GM23338 (cell line): ENCODE results near the gene PRPH. TPM values are rescaled to one million over a fixed set of nuclear protein-coding genes. Genes with fewer than 3 reads are reported as not detected.
"Not testable (repeated sequence)": the region's sequence is repeated elsewhere in the genome, so short reads cannot be mapped to it uniquely, and the experiment has no call there.

ENCODE experiments used
- ATAC-seq: fragments of 200-7000 bp; cut with Tn5 transposase; 3 replicates; pipeline ENCODE4 v1.9.1; 2020
- DNase-seq: peaks from one replicate; pipeline ENCODE4 v3.0.0-alpha.2; 2015; ENCODE audit warnings: low spot score
- H2AFZ ChIP-seq: fragments of 200-600 bp; sonication (generic); 2 replicates; pipeline ENCODE4 v1.8.0; 2016; ENCODE audit warnings: antibody characterized with exemption, mild to moderate bottlenecking, moderate library complexity
- H3F3A ChIP-seq: fragments of 200-600 bp; sonication (generic); replicated peaks from 2 replicates; pipeline ENCODE4 v1.8.0; 2017; ENCODE audit warnings: antibody characterized with exemption, mixed run types, low read depth
- H3K27ac ChIP-seq: fragments of 200-600 bp; sonication (generic); 2 replicates; pipeline ENCODE4 v1.6.1; 2016; ENCODE audit warnings: low read depth
- H3K27me3 ChIP-seq: fragments of 200-600 bp; sonication (generic); 2 replicates; pipeline ENCODE4 v1.8.0; 2016; ENCODE audit warnings: mild to moderate bottlenecking, mixed run types, moderate library complexity; ENCODE audit not compliant: insufficient read depth
- H3K36me3 ChIP-seq: fragments of 200-600 bp; sonication (generic); 2 replicates; pipeline ENCODE4 v1.8.0; 2016; ENCODE audit warnings: mild to moderate bottlenecking; ENCODE audit not compliant: insufficient read depth
- H3K4me1 ChIP-seq: fragments of 200-600 bp; sonication (generic); 2 replicates; pipeline ENCODE4 v1.8.0; 2016; ENCODE audit warnings: mild to moderate bottlenecking, moderate library complexity; ENCODE audit not compliant: insufficient read depth
- H3K4me2 ChIP-seq: fragments of 200-600 bp; sonication (generic); 2 replicates; pipeline ENCODE4 v1.7.1; 2017; ENCODE audit warnings: mixed run types
- H3K4me3 ChIP-seq: fragments of 200-600 bp; sonication (generic); 2 replicates; pipeline ENCODE4 v1.6.1; 2016; ENCODE audit warnings: mixed run types
- H3K79me2 ChIP-seq: fragments of 200-600 bp; sonication (generic); replicated peaks from 2 replicates; pipeline ENCODE4 v1.8.0; 2017; ENCODE audit warnings: mild to moderate bottlenecking; ENCODE audit not compliant: insufficient read depth
- H3K9me2 ChIP-seq: fragments of 200-600 bp; sonication (generic); 2 replicates; pipeline ENCODE4 v1.8.0; 2017; ENCODE audit not compliant: insufficient read depth
- H4K20me1 ChIP-seq: fragments of 200-600 bp; sonication (generic); replicated peaks from 2 replicates; pipeline ENCODE4 v1.8.0; 2017; ENCODE audit warnings: mild to moderate bottlenecking; ENCODE audit not compliant: insufficient read depth
- H3K27ac Mint-ChIP-seq: 2 replicates; pipeline ENCODE4 v1.8.0; 2020; ENCODE audit warnings: inconsistent platforms, mild to moderate bottlenecking, moderate library complexity, mixed read lengths
- H3K27me3 Mint-ChIP-seq: 3 replicates; pipeline ENCODE4 v1.8.0; 2022; ENCODE audit warnings: low read depth, mild to moderate bottlenecking, moderate library complexity, mixed read lengths, inconsistent platforms; ENCODE audit not compliant: insufficient read depth, poor library complexity
- H3K36me3 Mint-ChIP-seq: 3 replicates; pipeline ENCODE4 v1.8.0; 2021; ENCODE audit warnings: low read depth, mild to moderate bottlenecking, inconsistent platforms, moderate library complexity, mixed read lengths
- H3K4me1 Mint-ChIP-seq: 3 replicates; pipeline ENCODE4 v1.8.0; 2020; ENCODE audit warnings: mild to moderate bottlenecking, inconsistent platforms, mixed read lengths
- H3K4me3 Mint-ChIP-seq: 3 replicates; pipeline ENCODE4 v1.8.0; 2021; ENCODE audit warnings: moderate library complexity, mild to moderate bottlenecking, inconsistent platforms, mixed read lengths
- H3K9me3 Mint-ChIP-seq: 3 replicates; pipeline ENCODE4 v1.8.0; 2020; ENCODE audit warnings: moderate library complexity, mild to moderate bottlenecking, inconsistent platforms, mixed read lengths
- CREB1 ChIP-seq: fragments of 250-450 bp; sonication (Bioruptor Pico); IDR thresholded peaks from 2 replicates; pipeline ENCODE4 v1.5.0; 2020; ENCODE audit warnings: low read depth, mild to moderate bottlenecking, moderate library complexity
- EZH2 ChIP-seq: fragments of 200-600 bp; sonication (generic); IDR thresholded peaks from one replicate; pipeline ENCODE4 v1.8.0; 2017; ENCODE audit warnings: antibody characterized with exemption, mild to moderate bottlenecking, low read depth; ENCODE audit not compliant: unreplicated experiment
- JUNB ChIP-seq: IDR thresholded peaks from one replicate; pipeline ENCODE4 v1.6.1; 2016; ENCODE audit warnings: antibody characterized with exemption; ENCODE audit not compliant: unreplicated experiment
- ZNF114 ChIP-seq: fragments of 250-450 bp; sonication (Bioruptor Pico); IDR thresholded peaks from 2 replicates; pipeline ENCODE4 v1.5.0; 2020; ENCODE audit warnings: mild to moderate bottlenecking, moderate library complexity
- ZNF462 ChIP-seq: fragments of 250-450 bp; sonication (Bioruptor Pico); IDR thresholded peaks from 2 replicates; pipeline ENCODE4 v1.5.0; 2020; ENCODE audit warnings: mild to moderate bottlenecking, moderate library complexity
- polyA plus RNA-seq: library from polyadenylated mRNA; unstranded; fragments of >200 nt; fragmentation: Nextera tagmentation; extraction: Ambion mirVana; gene quantifications from 2 replicates; pipeline ENCODE4 v1.2.1, GENCODE V29; 2016
- total RNA-seq: library from RNA; depleted of rRNA; stranded (reverse); fragments of >200 nt; shearing (Covaris generic); gene quantifications from 2 replicates; pipeline ENCODE4 v1.2.3, GENCODE V29; 2014

The PRPH gene
- total and polyA plus RNA-seq, 2 experiments from 2014 or later: 0.24 to 0.36 TPM

GRCh38 chr12:49309386-49309785, 14.4 kb downstream of the PRPH start:
- H3K9me3 Mint-ChIP-seq: no peaks in the 10 kb centered on the region
- no peaks in the 10 kb centered on the region for H3K36me3 ChIP-seq
- no peaks in the 10 kb centered on the region for H3K9me2 ChIP-seq
- H3F3A ChIP-seq: no peaks in the 10 kb centered on the region
- ATAC-seq (no peak), DNase-seq (no peak)
- no peaks in the 10 kb centered on the region for H3K79me2 ChIP-seq
- H4K20me1 ChIP-seq: no peaks in the 10 kb centered on the region
- H3K4me2 ChIP-seq: no peak overlapping the region
- H3K27me3 ChIP-seq: peaks cover 12% of the 10 kb centered on the region; the same call in 1 of the 2 replicates
- H3K4me3 Mint-ChIP-seq: no peak overlapping the region
- H3K4me1 Mint-ChIP-seq: no peaks in the 10 kb centered on the region
- H3K27ac Mint-ChIP-seq: no peak overlapping the region
- no peak for TF ChIP-seq EZH2
- TF ChIP-seq ZNF114: no peak
- no peak for TF ChIP-seq JUNB
- no peak for TF ChIP-seq CREB1 (CRISPR knock-in tag)
- TF ChIP-seq ZNF462: no peak
- H2AFZ ChIP-seq: 0 out of 2 replicates have a peak overlapping the region, but pooled peaks have one; percentile 66
- no peaks in the 10 kb centered on the region for H3K36me3 Mint-ChIP-seq
- H3K4me3 ChIP-seq: no peak overlapping the region
- no peaks in the 10 kb centered on the region for H3K4me1 ChIP-seq
- no peak overlapping the region for H3K27ac ChIP-seq
- H3K27me3 Mint-ChIP-seq: peaks cover 14% of the 10 kb centered on the region

GRCh38 chr12:49310451-49311000, 15.6 kb downstream of the PRPH start:
- H3K9me3 Mint-ChIP-seq, H3K4me1 Mint-ChIP-seq, H3K9me2 ChIP-seq, H3F3A ChIP-seq, H3K27ac Mint-ChIP-seq, H3K4me1 ChIP-seq, H3K4me3 Mint-ChIP-seq, H2AFZ ChIP-seq, H3K27ac ChIP-seq, H3K36me3 ChIP-seq, H3K79me2 ChIP-seq, H4K20me1 ChIP-seq, H3K27me3 ChIP-seq, H3K27me3 Mint-ChIP-seq, DNase-seq, H3K4me2 ChIP-seq, ATAC-seq, H3K36me3 Mint-ChIP-seq, H3K4me3 ChIP-seq: not testable (repeated sequence)
